Activated CD8-positive, alpha-beta T cell treated with anti-CD3 and anti-CD28 coated beads for 36 hours (primary cell): Measurements from ENCODE around the gene MPL. TPM values are rescaled to one million over a fixed set of nuclear protein-coding genes. Genes with fewer than 3 reads are reported as not detected.

ENCODE experiments used
- ATAC-seq: fragments of 200-7000 bp; cut with Tn5 transposase; one replicate; pipeline ENCODE4 v1.10.0; 2021; ENCODE audit warnings: mild to moderate bottlenecking, moderate library complexity
- CTCF ChIA-PET: fragments of 350-600 bp; sonication (Branson Sonifier 250); formaldehyde crosslinking; loops from one replicate; lab custom pipeline; 2021; ENCODE audit warnings: antibody characterized with exemption; lab: Charles Lee
- POLR2A ChIA-PET: fragments of 350-600 bp; sonication (Branson Sonifier 250); formaldehyde crosslinking; loops from one replicate; lab custom pipeline; 2021; ENCODE audit warnings: antibody characterized with exemption; lab: Charles Lee
- DNase-seq: peaks from one replicate; pipeline ENCODE4 v3.0.0-alpha.2; 2020
- H3K27ac Mint-ChIP-seq: one replicate; pipeline ENCODE4 v1.8.0; 2021; ENCODE audit warnings: mild to moderate bottlenecking, mixed read lengths
- H3K27me3 Mint-ChIP-seq: one replicate; pipeline ENCODE4 v1.8.0; 2021; ENCODE audit warnings: mixed read lengths
- H3K36me3 Mint-ChIP-seq: one replicate; pipeline ENCODE4 v1.8.0; 2021; ENCODE audit warnings: low read depth, mixed read lengths
- H3K4me1 Mint-ChIP-seq: one replicate; pipeline ENCODE4 v1.8.0; 2021; ENCODE audit warnings: low read depth, mixed read lengths
- H3K4me3 Mint-ChIP-seq: one replicate; pipeline ENCODE4 v1.8.0; 2021; ENCODE audit warnings: mild to moderate bottlenecking, moderate library complexity, mixed read lengths
- H3K9me3 Mint-ChIP-seq: one replicate; pipeline ENCODE4 v1.8.0; 2021; ENCODE audit warnings: mixed read lengths
- CTCF ChIP-seq: fragments of 200-600 bp; IDR thresholded peaks from one replicate; pipeline ENCODE4 v1.8.0; 2022; ENCODE audit warnings: antibody characterized with exemption, mild to moderate bottlenecking
- intact Hi-C: fragments of 100-400 bp; cut with micrococcal nuclease; formaldehyde crosslinking; loops from one replicate; pipeline ENCODE4 v1.10.0; 2022
- total RNA-seq, 2 experiments: library from RNA; stranded (reverse); gene quantifications; one replicate each; pipeline ENCODE4 v1.2.3, GENCODE V29; 2021

MPL gene
- total RNA-seq, 2 experiments from 2014 or later: not detected

DNA sequence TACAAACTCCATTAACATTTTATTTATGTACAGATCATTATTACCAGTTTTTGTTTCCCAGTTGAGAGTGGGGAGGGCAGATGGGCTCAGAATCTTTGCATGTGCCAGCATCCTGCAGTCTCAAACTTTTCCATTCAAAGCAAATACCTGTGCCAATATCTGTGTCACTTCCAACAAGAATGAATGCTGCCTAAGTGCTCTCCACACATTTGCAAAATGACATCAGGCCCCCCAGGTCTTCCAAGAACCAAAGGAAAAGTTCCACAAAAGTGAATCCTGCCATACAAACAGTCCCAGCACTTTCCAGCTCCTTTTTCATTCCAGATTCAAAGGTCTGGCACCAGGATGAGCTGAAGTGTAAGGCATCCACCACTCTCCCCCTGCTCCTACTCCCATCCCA is 38.5 kb upstream of the MPL start:
- DNase-seq (no peak), ATAC-seq (no peak)
- CTCF ChIA-PET: no interaction called here
- intact Hi-C loops: no loop called here
- Mint-ChIP-seq H3K9me3 (no peaks in the 10 kb centered on the region), H3K27ac (no peak overlapping the region), H3K36me3 (no peaks in the 10 kb centered on the region), H3K27me3 (no peaks in the 10 kb centered on the region), H3K4me3 (no peak overlapping the region), H3K4me1 (peaks cover 14% of the 10 kb centered on the region)
- no peak for TF ChIP-seq CTCF
- POLR2A ChIA-PET: interaction anchor here (0.7 kb wide), 1 partner anchor 425 kb away, joined by 3 read pairs; no protein-coding TSS in a partner anchor

- CTCF ChIA-PET: no interaction called here
- ATAC-seq (no peak), DNase-seq (no peak)
- peaks cover 9% of the 10 kb centered on the region for H3K4me1 Mint-ChIP-seq
- no peaks in the 10 kb centered on the region for H3K36me3 Mint-ChIP-seq
- no peaks in the 10 kb centered on the region for H3K27me3 Mint-ChIP-seq
- no peak within 1 kb of the TSS for H3K27ac Mint-ChIP-seq
- POLR2A ChIA-PET: no interaction called here
- no peaks in the 10 kb centered on the region for H3K9me3 Mint-ChIP-seq
- TF ChIP-seq CTCF: no peak
- H3K4me3 Mint-ChIP-seq: no peak within 1 kb of the TSS
- intact Hi-C loops: no loop called here
Measured at GRCh38 chr1:43300378-43301094, 37.1 kb upstream of the MPL start, which contains the start of gene TIE1. TSS of gene TIE1 (plus strand) at chr1:43300982. CDS start at chr1:43301072, 90 bp downstream.

DNA sequence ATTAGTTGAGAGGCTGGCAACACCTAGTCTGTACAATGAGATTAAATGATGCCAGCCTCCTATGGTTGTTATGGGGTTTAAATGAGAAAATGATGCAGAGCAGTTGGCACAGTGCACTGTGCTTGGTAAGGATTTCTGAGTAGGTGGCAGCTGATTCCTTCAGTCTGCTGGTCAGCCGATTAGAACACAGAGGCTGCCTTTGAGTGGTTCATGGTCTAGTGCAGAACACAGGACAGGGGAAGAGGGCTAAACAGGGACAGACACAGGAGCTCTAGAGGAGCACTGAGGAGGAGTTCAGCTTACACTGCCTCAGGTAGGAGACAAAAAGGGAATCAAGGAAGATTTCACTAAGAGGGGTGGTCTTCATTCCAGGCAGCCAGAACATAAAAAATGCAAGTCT is 35.4 kb upstream of the MPL start:
- Mint-ChIP-seq H3K4me3 (no peak overlapping the region), H3K36me3 (no peaks in the 10 kb centered on the region), H3K27ac (no peak overlapping the region), H3K27me3 (no peaks in the 10 kb centered on the region), H3K9me3 (no peaks in the 10 kb centered on the region), H3K4me1 (no peaks in the 10 kb centered on the region)
- intact Hi-C loops: no loop called here
- POLR2A ChIA-PET: no interaction called here
- TF ChIP-seq CTCF: no peak
- ATAC-seq (no peak), DNase-seq (no peak)
- CTCF ChIA-PET: no interaction called here

- no peaks in the 10 kb centered on the region for H3K36me3 Mint-ChIP-seq
- ChIA-PET CTCF (interaction anchor here (1.0 kb wide), 1 partner anchor 76 kb away, joined by 3 read pairs; no protein-coding TSS in a partner anchor), POLR2A (no interaction called here)
- no peak for ATAC-seq
- no peaks in the 10 kb centered on the region for H3K9me3 Mint-ChIP-seq
- no peaks in the 10 kb centered on the region for H3K27me3 Mint-ChIP-seq
- H3K4me3 Mint-ChIP-seq: no peak overlapping the region
- no peak for TF ChIP-seq CTCF
- intact Hi-C loops: no loop called here
- no peak overlapping the region for H3K27ac Mint-ChIP-seq
- no peak for DNase-seq
- H3K4me1 Mint-ChIP-seq: no peaks in the 10 kb centered on the region
Measured at GRCh38 chr1:43302721-43303470, 34.7 kb upstream of the MPL start.
